Measurements from ENCODE around the gene QSER1. TPM values are rescaled to one million over a fixed set of nuclear protein-coding genes. Genes with fewer than 3 reads are reported as not detected.
A peak's percentile ranks its signal among the peaks of the same experiment; 100 is the strongest.

Gene QSER1
- 10 to 100 TPM; 14.2 to 23.8 (median 20.4) TPM for total RNA-seq
- 1 to 10 TPM; 2.5 to 2.7 TPM for polyA plus RNA-seq
- long read RNA-seq, donor 1, partial matches to known transcripts, result 1 of 1 reads
- long read RNA-seq, donor 1, other reads (novel, unspliced or antisense), result 0 of 1 reads
- long read RNA-seq, donor 2, partial matches to known transcripts, result 4 of 4 reads
- long read RNA-seq, donor 2, other reads (novel, unspliced or antisense), result 0 of 4 reads
- long read RNA-seq, donor 3, partial matches to known transcripts, result 1 of 4 reads
- long read RNA-seq, donor 3, other reads (novel, unspliced or antisense), result 3 of 4 reads

DNA sequence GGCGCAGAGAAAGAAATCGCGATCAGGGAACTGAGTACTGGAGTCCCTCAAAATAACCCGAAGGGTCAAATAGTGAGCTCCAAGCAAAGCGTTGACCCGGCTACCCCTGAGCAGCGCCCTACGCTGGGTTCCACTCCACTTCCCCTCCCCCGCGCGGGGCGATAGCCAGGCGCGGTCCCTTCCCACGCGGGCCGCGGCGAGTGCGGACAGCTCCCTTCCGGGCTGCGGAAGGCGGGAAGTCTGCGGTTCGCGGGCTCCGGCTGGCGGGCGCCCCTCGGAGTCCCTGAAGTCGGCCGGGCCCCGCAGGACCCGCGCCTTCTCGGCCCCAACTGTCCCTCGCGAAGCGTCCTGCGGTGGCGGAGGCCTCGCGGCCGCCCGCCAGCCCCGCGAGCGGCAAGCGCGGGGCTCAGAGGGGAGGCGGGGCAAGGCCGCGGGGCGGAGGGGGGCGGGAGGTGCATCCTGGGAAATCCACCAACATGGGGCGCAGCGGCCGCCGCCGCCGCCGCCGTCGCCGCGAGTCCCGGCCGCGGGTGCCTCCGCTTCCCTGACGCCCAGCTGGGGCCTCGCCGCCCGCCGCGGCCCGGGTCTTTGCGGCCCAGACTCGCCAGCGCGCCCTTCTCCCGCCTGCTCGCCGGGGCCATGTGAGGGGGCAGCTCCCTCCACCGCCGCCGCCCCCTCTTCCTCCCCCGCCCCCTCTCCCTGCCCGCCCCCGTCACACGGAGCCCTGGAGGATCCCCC lies at the start of gene QSER1:
QSER1 (plus strand) TSS at position 457 of the 738 bp plus-strand sequence. CDS start 315 bp downstream, outside the sequence.
- Histone ChIP-seq H3K27ac (peak within 1 kb of the TSS; percentile 88 to 98 (median 95)), H3K27me3 (no peaks in the 10 kb centered on the region), H3K9me3 (no peaks in the 10 kb centered on the region), H3K4me3 (peak within 1 kb of the TSS; percentile 84 to 99 (median 94)), H3K4me1 (peaks cover 2 to 34% (median 19%) of the 10 kb centered on the region in 9 donors), H3K36me3 (no peaks in the 10 kb centered on the region)
- WGBS, 2 donors, result 0% methylated on average over 65 to 89 of the region's 91 CpGs
- DNase-seq (peak; percentile 74 to 79), ATAC-seq (peak; percentile 72 to 88 (median 83))
- intact Hi-C loops (cut with DNase I), result loop anchor here in 3 of 10 donors (5.0 to 10.0 kb wide), 2 partner anchors 145 to 152 kb away; partner anchors contain the start of gene TCP11L1 (in 1 of the 3)
- TF ChIP-seq, protein P1, sequence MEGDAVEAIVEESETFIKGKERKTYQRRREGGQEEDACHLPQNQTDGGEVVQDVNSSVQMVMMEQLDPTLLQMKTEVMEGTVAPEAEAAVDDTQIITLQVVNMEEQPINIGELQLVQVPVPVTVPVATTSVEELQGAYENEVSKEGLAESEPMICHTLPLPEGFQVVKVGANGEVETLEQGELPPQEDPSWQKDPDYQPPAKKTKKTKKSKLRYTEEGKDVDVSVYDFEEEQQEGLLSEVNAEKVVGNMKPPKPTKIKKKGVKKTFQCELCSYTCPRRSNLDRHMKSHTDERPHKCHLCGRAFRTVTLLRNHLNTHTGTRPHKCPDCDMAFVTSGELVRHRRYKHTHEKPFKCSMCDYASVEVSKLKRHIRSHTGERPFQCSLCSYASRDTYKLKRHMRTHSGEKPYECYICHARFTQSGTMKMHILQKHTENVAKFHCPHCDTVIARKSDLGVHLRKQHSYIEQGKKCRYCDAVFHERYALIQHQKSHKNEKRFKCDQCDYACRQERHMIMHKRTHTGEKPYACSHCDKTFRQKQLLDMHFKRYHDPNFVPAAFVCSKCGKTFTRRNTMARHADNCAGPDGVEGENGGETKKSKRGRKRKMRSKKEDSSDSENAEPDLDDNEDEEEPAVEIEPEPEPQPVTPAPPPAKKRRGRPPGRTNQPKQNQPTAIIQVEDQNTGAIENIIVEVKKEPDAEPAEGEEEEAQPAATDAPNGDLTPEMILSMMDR (IDR thresholded peaks at IDR 0.05), result no peak

DNA sequence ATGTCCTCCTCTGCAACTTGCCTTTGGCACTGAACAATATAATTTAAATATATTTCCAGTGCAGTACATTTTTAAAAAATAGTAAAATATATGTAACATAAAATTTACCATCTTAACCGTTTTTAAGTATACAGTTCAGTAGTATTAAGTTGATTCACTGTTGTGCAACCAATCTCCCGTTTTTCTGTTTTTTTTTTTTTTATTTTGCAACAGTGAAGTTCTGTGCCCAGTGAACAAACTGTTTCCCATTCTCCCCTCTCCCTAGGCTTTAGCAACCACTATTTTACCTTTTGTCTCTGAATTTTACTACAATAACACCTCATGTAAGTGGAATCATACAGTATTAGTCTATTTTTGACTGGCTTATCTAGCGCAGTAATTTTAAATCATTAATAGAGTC lies 49.1 kb upstream of the QSER1 start:
- Histone ChIP-seq H3K4me1 (peaks cover 0 to 5% (median 0%) of the 10 kb centered on the region in 9 donors), H3K36me3 (no peaks in the 10 kb centered on the region), H3K9me3 (peaks cover 0 to 11% (median 0%) of the 10 kb centered on the region in 11 donors), H3K27me3 (peaks cover 0 to 5% (median 0%) of the 10 kb centered on the region in 7 donors), H3K27ac (no peak overlapping the region), H3K4me3 (no peak overlapping the region)
- DNase-seq, result no peak
- ATAC-seq, result no peak
- TF ChIP-seq, protein P1 (IDR thresholded peaks at IDR 0.05), result no peak
- intact Hi-C loops (cut with DNase I), result no loop called here
- 65 to 71% methylated on average over 3 of the region's 3 CpGs for WGBS, 2 donors

DNA sequence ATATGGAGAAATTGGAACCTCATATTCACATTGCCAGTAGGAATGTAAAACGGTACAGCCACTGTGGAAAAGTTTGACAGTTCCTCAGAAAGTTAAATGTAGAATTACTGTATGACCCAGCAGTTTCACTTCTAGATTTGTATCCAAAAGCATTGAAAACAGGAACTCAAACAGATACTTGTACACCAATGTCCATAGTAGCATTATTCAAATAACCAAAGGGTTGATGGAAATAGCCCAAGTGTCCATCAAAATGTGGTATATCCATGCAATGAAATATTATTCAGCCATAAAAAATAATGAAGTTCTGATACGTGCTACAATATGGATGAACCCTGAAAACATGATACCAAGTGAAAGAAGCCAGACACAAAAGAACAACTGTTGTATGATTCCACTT lies 45.1 kb upstream of the QSER1 start:
- 81 to 86% methylated on average over 2 of the region's 2 CpGs for WGBS, 2 donors
- TF ChIP-seq, protein P1 (IDR thresholded peaks at IDR 0.05), result no peak
- Histone ChIP-seq H3K4me1 (peaks cover 0 to 17% (median 0%) of the 10 kb centered on the region in 9 donors), H3K27me3 (no peaks in the 10 kb centered on the region), H3K9me3 (peaks cover 0 to 11% (median 0%) of the 10 kb centered on the region in 11 donors), H3K4me3 (no peak overlapping the region), H3K27ac (no peak overlapping the region), H3K36me3 (no peaks in the 10 kb centered on the region)
- intact Hi-C loops (cut with DNase I), result no loop called here
- no peak for ATAC-seq
- no peak for DNase-seq

DNA sequence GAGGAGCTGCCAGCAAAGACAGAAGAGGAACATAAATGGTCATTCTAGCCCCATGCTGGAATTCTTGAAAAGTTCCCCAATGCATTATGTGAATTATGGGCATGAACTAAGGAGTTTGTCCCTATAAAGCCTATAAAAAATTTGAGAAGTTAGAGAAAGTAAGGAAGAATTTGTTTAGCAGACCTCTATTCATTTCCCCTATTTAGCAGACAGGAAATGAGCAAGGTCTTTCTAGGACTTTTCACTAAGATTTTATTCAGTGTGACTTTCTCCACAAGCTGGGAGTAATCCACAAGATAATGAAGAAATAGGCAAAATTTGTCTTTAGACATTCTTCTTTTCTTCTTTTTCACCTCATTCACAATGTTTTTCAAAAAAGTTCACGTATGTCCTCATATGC lies 42.9 kb upstream of the QSER1 start:
- intact Hi-C loops (cut with DNase I), result no loop called here
- H3K36me3 ChIP-seq, result no peaks in the 10 kb centered on the region
- H3K4me3 ChIP-seq, result no peak overlapping the region
- 77 to 87% methylated on average over 1 of the region's 1 CpG for WGBS, 2 donors
- peaks cover 0 to 11% (median 0%) of the 10 kb centered on the region in 11 donors for H3K9me3 ChIP-seq
- H3K27ac ChIP-seq, result no peak overlapping the region
- TF ChIP-seq, protein P1 (IDR thresholded peaks at IDR 0.05), result no peak
- peaks cover 0 to 17% (median 0%) of the 10 kb centered on the region in 9 donors for H3K4me1 ChIP-seq
- no peak for ATAC-seq
- H3K27me3 ChIP-seq, result peaks cover 0 to 11% (median 0%) of the 10 kb centered on the region in 7 donors
- no peak for DNase-seq
